Measurements from ENCODE around the gene SDHA.
"Not testable (repeated sequence)": the region's sequence is repeated elsewhere in the genome, so short reads cannot be mapped to it uniquely, and the experiment has no call there.

GRCh38 chr5:274346-274745 lies 56.2 kb downstream of the SDHA start:
- TF ChIP-seq CTCF (tag by site-specific recombination; IDR thresholded peaks at IDR 0.05); SETDB1 (IDR thresholded peaks at IDR 0.05; ENCODE audit: insufficient read length, low read length); ZNF2 (tag by site-specific recombination; IDR thresholded peaks at IDR 0.05); ZNF280C (tag by site-specific recombination; IDR thresholded peaks at IDR 0.05); ZNF561 (tag by site-specific recombination; IDR thresholded peaks at IDR 0.05; ENCODE audit: borderline replicate concordance); ZNF416 (tag by site-specific recombination; IDR thresholded peaks at IDR 0.05); SP3 (tag by site-specific recombination; IDR thresholded peaks at IDR 0.05); HOXA7 (CRISPR knock-in tag; IDR thresholded peaks at IDR 0.05; ENCODE audit: borderline replicate concordance); ZNF10 (tag by site-specific recombination; IDR thresholded peaks at IDR 0.05); ZBTB20 (tag by site-specific recombination; IDR thresholded peaks at IDR 0.05); MYNN (tag by site-specific recombination; IDR thresholded peaks at IDR 0.05; ENCODE audit: borderline replicate concordance); ZNF704 (tag by site-specific recombination; IDR thresholded peaks at IDR 0.05): not testable (repeated sequence)
